ENCODE results near the gene FAM47E.

- TF ChIP-seq SIN3A (IDR thresholded peaks at IDR 0.05; ENCODE audit: borderline replicate concordance, insufficient read depth, low read depth, low read length) = no peak
- no peak for TF ChIP-seq REST (IDR thresholded peaks at IDR 0.05; ENCODE audit: insufficient read depth in 1 of 2, low read depth in 2 of 2, low read length in 1 of 2)
These were observed 15.6 kb upstream of the FAM47E start for GRCh38 chr4:76235915-76236314.

All from Panc1 (cell line).